Mammary epithelial cell (primary cell): ENCODE measurements around the gene USH2A.

Source experiments
- CTCF ChIP-seq, 2 donors: IDR thresholded peaks in 1 of 2; conservative IDR thresholded peaks in 1 of 2; 2 replicates each; pipeline ENCODE4 v1.5.1; 2011 to 2012; ENCODE audit warnings: inconsistent platforms in 2 of 2, low read length in 2 of 2, mild to moderate bottlenecking in 2 of 2, control low read depth in 1 of 2, low read depth in 1 of 2; ENCODE audit not compliant: insufficient read depth in 1 of 2; ENCODE audit errors: extremely low read depth in 1 of 2
- EZH2 ChIP-seq: IDR thresholded peaks from 2 replicates; pipeline ENCODE4 v1.6.1; 2012; ENCODE audit warnings: low read length, inconsistent platforms, borderline replicate concordance

GRCh38 chr1:216032284-216032683 is 391.0 kb downstream of the USH2A start:
- TF ChIP-seq EZH2 = no peak
- TF ChIP-seq CTCF (conservative IDR thresholded peaks at IDR 0.05 in 1 of 2, IDR thresholded peaks at IDR 0.05 in 1 of 2; ENCODE audit: extremely low read depth in 1 of 2, insufficient read depth in 1 of 2, low read depth in 1 of 2, low read length in 2 of 2) = no peak
